Loucy (cell line): Measurements from ENCODE around the gene FBXO44.

Source experiments
- EZH2phosphoT487 ChIP-seq: fragments of 200-600 bp; IDR thresholded peaks from 2 replicates; pipeline ENCODE4 v1.6.1; 2018; ENCODE audit warnings: antibody characterized with exemption, mild to moderate bottlenecking, moderate library complexity, borderline replicate concordance
- TF ChIP-seq, protein P1 (sequence below): fragments of 200-600 bp; sonication (generic); conservative IDR thresholded peaks from 2 replicates; pipeline ENCODE4 v1.5.1; 2014; ENCODE audit warnings: mild to moderate bottlenecking, antibody characterized with exemption, low read length

DNA sequence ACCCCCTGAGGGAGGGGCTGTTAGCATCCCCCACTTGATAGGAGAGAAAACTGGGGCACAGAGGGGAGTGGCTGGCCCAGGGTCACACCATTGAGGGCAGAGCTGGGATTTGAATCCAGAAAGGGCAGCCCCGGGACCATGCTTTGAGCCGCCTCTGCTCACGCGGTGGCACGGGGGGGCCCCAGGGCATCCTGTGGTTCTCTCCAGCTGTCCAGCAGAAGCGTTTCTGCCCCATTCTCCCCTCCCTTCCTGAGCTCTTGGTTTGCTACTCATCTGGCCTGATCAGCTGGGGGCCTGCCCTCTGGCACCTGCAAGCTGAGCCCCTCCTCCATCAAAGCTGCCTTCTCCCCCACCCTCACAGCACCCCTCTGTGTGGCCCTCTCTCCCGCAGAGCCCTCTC lies 37.9 kb upstream of the FBXO44 start:
- TF ChIP-seq, protein P1, sequence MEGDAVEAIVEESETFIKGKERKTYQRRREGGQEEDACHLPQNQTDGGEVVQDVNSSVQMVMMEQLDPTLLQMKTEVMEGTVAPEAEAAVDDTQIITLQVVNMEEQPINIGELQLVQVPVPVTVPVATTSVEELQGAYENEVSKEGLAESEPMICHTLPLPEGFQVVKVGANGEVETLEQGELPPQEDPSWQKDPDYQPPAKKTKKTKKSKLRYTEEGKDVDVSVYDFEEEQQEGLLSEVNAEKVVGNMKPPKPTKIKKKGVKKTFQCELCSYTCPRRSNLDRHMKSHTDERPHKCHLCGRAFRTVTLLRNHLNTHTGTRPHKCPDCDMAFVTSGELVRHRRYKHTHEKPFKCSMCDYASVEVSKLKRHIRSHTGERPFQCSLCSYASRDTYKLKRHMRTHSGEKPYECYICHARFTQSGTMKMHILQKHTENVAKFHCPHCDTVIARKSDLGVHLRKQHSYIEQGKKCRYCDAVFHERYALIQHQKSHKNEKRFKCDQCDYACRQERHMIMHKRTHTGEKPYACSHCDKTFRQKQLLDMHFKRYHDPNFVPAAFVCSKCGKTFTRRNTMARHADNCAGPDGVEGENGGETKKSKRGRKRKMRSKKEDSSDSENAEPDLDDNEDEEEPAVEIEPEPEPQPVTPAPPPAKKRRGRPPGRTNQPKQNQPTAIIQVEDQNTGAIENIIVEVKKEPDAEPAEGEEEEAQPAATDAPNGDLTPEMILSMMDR: no peak
- no peak for TF ChIP-seq EZH2phosphoT487
